Fibroblast of lung (primary cell): ENCODE measurements around the gene FAM25A. TPM values are rescaled to one million over a fixed set of nuclear protein-coding genes. Genes with fewer than 3 reads are reported as not detected.
"Not testable (repeated sequence)": the region's sequence is repeated elsewhere in the genome, so short reads cannot be mapped to it uniquely, and the experiment has no call there.

Experiments
- DNase-seq, 2 donors: peaks; one replicate each; pipeline versions ENCODE4 v3.0.0 to v3.0.0-alpha.2; 2010; ENCODE audit warnings: low read depth in 2 of 2
- H2AFZ ChIP-seq: 2 replicates; pipeline ENCODE4 v1.5.1; 2012; ENCODE audit warnings: low read length, control low read depth, inconsistent platforms
- H3K27ac ChIP-seq: 2 replicates; pipeline ENCODE4 v1.5.1; 2011; ENCODE audit warnings: low read length, control low read depth; ENCODE audit not compliant: insufficient read depth
- H3K27me3 ChIP-seq: 2 replicates; pipeline ENCODE4 v1.5.1; 2011; ENCODE audit warnings: mild to moderate bottlenecking, low read length; ENCODE audit not compliant: control insufficient read depth, insufficient read depth
- H3K36me3 ChIP-seq: 2 replicates; pipeline ENCODE4 v1.5.1; 2011; ENCODE audit warnings: low read length; ENCODE audit not compliant: control insufficient read depth, insufficient read depth
- H3K4me1 ChIP-seq: 2 replicates; pipeline ENCODE4 v1.5.1; 2011; ENCODE audit warnings: low read length; ENCODE audit not compliant: control insufficient read depth, insufficient read depth; ENCODE audit errors: extremely low read depth
- H3K4me2 ChIP-seq: 2 replicates; pipeline ENCODE4 v1.5.1; 2011; ENCODE audit warnings: low read length, control low read depth; ENCODE audit not compliant: insufficient read depth; ENCODE audit errors: extremely low read depth
- H3K4me3 ChIP-seq, 4 experiments: fragments of 200-600 bp in 1 of 4; sonication (generic) in 1 of 4; replicated peaks in 1 of 4; 2 replicates each; pipeline ENCODE4 v1.5.1; 2011 to 2016; ENCODE audit warnings: low read length in 4 of 4, low read depth in 3 of 4, mild to moderate bottlenecking in 3 of 4, control low read depth in 2 of 4, inconsistent platforms in 1 of 4, mixed read lengths in 1 of 4; ENCODE audit not compliant: insufficient read depth in 1 of 4; ENCODE audit errors: control extremely low read depth in 1 of 4
- H3K79me2 ChIP-seq: 2 replicates; pipeline ENCODE4 v1.5.1; 2012; ENCODE audit warnings: mild to moderate bottlenecking, low read length, inconsistent platforms; ENCODE audit not compliant: control insufficient read depth, insufficient read depth
- H3K9ac ChIP-seq: 2 replicates; pipeline ENCODE4 v1.5.1; 2011; ENCODE audit warnings: mild to moderate bottlenecking, low read length, control low read depth; ENCODE audit not compliant: insufficient read depth
- H3K9me3 ChIP-seq: 2 replicates; pipeline ENCODE4 v1.5.1; 2012; ENCODE audit warnings: low read depth, low read length; ENCODE audit not compliant: control insufficient read depth, insufficient read depth
- H4K20me1 ChIP-seq: 2 replicates; pipeline ENCODE4 v1.5.1; 2011; ENCODE audit warnings: low read length; ENCODE audit not compliant: control insufficient read depth, insufficient read depth; ENCODE audit errors: extremely low read depth
- polyA plus RNA-seq, 2 donors: library from polyadenylated mRNA; depleted of rRNA in 1 of 2; stranded (reverse) in 1 of 2; unstranded in 1 of 2; fragments of >200 nt; gene quantifications; 2 replicates each; pipeline ENCODE4 v1.2.1, GENCODE V29; 2011 to 2012; ENCODE audit warnings: missing spikeins in 1 of 2
- total RNA-seq: library from RNA; depleted of rRNA; stranded (reverse); fragments of >200 nt; gene quantifications from 2 replicates; pipeline ENCODE4 v1.2.1, GENCODE V29; 2014

Gene FAM25A
- total and polyA plus RNA-seq, 2 donors (not counting 1 experiment from before 2014, with no cell fraction given), result not detected

DNA sequence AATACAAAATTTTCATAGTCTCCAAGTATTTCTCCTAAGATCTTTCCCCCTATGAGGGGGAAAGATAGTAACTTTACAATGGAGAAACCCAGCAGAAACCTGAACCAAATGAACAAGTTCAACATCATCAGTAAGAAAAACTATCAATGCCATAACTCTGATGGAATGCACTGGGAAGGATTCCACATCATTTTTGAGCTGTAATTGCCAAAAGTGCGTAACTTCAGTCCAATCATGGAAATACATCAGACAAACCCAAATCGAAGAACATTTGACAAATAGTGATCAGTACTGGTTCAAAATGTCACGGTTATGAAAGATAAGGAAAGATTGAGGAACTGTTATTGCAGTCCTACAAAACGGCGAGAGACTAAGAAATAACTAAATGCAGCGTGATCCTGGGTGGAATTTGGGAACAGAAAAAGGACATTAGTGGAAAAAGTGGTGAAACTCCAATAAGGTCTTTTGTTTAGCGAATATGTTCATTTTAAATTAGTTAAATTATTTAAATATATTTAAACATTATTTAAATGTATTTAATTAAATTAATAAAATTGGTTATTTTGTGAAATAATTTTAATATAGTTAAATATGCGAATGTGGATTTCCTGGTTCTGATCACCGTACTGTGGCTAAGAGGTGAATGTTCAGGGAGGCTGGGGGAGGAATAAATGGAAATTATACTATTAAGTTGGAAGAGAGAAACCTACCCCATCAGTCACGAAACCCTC lies 4.9 kb upstream of the FAM25A start:
- H3K9ac ChIP-seq, H3K27ac ChIP-seq, H3K4me3 ChIP-seq, H3K79me2 ChIP-seq, H3K4me2 ChIP-seq, H4K20me1 ChIP-seq, H3K9me3 ChIP-seq, H3K4me1 ChIP-seq, H3K27me3 ChIP-seq, H3K36me3 ChIP-seq, H2AFZ ChIP-seq: not testable (repeated sequence)
- peak; percentile 28 to 34 for DNase-seq

- not testable (repeated sequence) for H2AFZ ChIP-seq, H4K20me1 ChIP-seq, DNase-seq, H3K79me2 ChIP-seq, H3K9ac ChIP-seq, H3K4me2 ChIP-seq, H3K9me3 ChIP-seq, H3K36me3 ChIP-seq, H3K4me1 ChIP-seq, H3K27me3 ChIP-seq, H3K4me3 ChIP-seq, H3K27ac ChIP-seq
Observed at GRCh38 chr10:87018127-87018526, 2.0 kb upstream of the FAM25A start.

DNA sequence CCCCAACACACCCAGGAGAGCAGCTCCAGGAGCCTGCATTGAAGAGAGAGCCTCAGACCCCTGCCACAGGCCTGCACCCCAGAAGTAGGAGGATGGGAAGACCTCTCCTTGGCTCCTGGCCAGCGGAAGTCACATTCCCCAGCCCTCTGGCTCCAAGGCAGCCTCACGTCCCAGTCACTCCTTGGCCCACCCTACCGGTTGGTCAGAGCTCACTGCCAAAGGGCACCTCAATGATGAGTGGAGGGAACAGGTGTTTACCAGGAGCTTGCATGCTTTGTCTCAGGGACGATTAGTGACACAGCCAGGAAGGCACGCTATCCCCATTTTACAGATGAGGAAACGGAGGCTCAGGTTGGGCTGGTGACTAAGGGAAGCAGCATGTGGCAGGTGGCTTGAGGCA lies 1.0 kb upstream of the FAM25A start:
- not testable (repeated sequence) for H3K36me3 ChIP-seq, H4K20me1 ChIP-seq, H3K9me3 ChIP-seq, H3K4me2 ChIP-seq, H3K4me1 ChIP-seq, H3K79me2 ChIP-seq, H3K4me3 ChIP-seq, DNase-seq, H3K27ac ChIP-seq, H3K9ac ChIP-seq, H2AFZ ChIP-seq, H3K27me3 ChIP-seq

DNA sequence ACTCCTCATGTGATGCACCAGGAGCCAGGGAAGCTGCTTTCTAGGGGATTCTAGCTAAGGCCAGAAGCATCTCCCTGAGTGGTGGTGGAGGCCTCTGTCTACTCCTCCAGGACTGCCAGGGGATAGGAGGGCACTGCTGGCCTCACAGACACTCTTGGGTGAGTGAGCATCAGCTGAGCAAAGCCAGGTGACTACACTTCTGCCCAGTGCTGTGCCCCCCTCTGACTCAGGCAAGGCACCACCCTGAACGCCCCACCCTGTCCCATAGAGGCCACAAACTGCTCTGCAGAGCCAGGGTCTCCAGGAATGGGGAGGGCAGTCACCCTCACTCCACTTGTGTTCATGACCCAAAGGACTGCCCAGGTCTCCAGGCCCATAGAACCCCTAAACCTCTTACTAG lies 590 bp upstream of the FAM25A start:
- not testable (repeated sequence) for H3K9me3 ChIP-seq, H3K4me3 ChIP-seq, H3K27me3 ChIP-seq, H3K4me1 ChIP-seq, H4K20me1 ChIP-seq, H3K79me2 ChIP-seq, H3K9ac ChIP-seq, H2AFZ ChIP-seq, H3K27ac ChIP-seq, H3K36me3 ChIP-seq, H3K4me2 ChIP-seq, DNase-seq

DNA sequence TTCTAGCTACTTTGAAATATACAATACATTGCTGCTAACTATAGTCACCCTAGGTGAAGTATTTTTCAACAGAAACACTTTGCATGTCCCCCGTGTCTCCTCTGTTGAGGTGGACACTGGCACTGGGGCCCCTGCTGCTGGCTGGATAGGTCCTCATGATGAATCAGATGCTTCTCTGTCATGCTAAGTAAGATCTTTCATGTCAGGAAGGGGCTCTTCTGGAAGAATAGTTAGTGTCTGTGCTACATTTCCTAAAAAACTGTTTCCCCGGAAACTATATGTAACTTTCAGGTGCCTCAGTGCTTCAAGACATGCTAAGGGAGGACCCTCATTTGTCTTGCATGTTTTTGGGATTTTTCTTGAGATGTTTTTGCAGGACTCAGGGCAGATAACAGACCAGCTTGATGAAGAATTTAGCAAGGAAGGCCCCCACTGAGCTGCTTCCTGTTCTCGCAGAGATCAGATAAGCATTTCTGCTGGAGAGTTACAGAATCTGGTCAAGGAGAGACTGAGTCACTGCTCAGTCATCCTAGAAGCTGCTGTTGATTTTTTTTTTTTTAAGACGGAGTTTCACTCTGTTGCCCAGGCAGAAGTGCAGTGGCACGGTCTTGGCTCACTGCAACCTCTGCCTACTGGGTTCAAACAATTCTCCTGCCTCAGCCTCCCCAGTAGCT lies 5.3 kb downstream of the FAM25A start:
- not testable (repeated sequence) for H3K27me3 ChIP-seq, H2AFZ ChIP-seq, H3K4me1 ChIP-seq, H4K20me1 ChIP-seq, H3K4me3 ChIP-seq, H3K27ac ChIP-seq, H3K79me2 ChIP-seq, H3K4me2 ChIP-seq, H3K9me3 ChIP-seq, H3K36me3 ChIP-seq, H3K9ac ChIP-seq
- DNase-seq, result peak; percentile 70 to 87

GRCh38 chr10:87026747-87027508 lies 6.8 kb downstream of the FAM25A start:
- not testable (repeated sequence) for H4K20me1 ChIP-seq, H3K4me3 ChIP-seq, H3K4me2 ChIP-seq, H2AFZ ChIP-seq, H3K9me3 ChIP-seq, H3K27me3 ChIP-seq, H3K4me1 ChIP-seq, H3K27ac ChIP-seq, H3K79me2 ChIP-seq, DNase-seq, H3K36me3 ChIP-seq, H3K9ac ChIP-seq
